K562 (cell line): ENCODE measurements around the gene OSCP1. TPM values are rescaled to one million over a fixed set of nuclear protein-coding genes. Genes with fewer than 3 reads are reported as not detected.
A peak's percentile ranks its signal among the peaks of the same experiment; 100 is the strongest.

ENCODE experiments used
- ARID3B ChIP-seq: fragments of 250-450 bp; sonication (Bioruptor Pico); IDR thresholded peaks from 2 replicates; pipeline ENCODE4 v1.4.0; 2020; ENCODE audit warnings: borderline replicate concordance
- BMI1 ChIP-seq: fragments of 150-350 bp; IDR thresholded peaks from 2 replicates; pipeline ENCODE4 v1.6.1; 2014; ENCODE audit warnings: low read length
- CBFA2T2 ChIP-seq: fragments of 450-650 bp; conservative IDR thresholded peaks from 2 replicates; pipeline ENCODE4 v1.6.1; 2017; ENCODE audit warnings: mild to moderate bottlenecking
- CREM ChIP-seq: IDR thresholded peaks from 2 replicates; pipeline ENCODE4 v1.6.1; 2014; ENCODE audit warnings: antibody characterized with exemption, low read depth
- DIDO1 ChIP-seq: fragments of 450-650 bp; IDR thresholded peaks from 2 replicates; pipeline ENCODE4 v1.6.1; 2016; ENCODE audit warnings: low read depth, missing biosample characterization, missing genetic modification characterization
- FOXK2 ChIP-seq, 2 experiments: fragments of 450-650 bp; IDR thresholded peaks in 1 of 2; conservative IDR thresholded peaks in 1 of 2; 2 replicates each; pipeline ENCODE4 v1.6.1; 2016; ENCODE audit warnings: low read depth in 2 of 2, mild to moderate bottlenecking in 1 of 2
- FUS ChIP-seq: fragments of 200-400 bp; formaldehyde crosslinking; optimal IDR thresholded peaks from 2 replicates; pipeline ENCODE3; 2017; ENCODE audit warnings: low read depth, low read length
- HCFC1 ChIP-seq: IDR thresholded peaks from 2 replicates; pipeline ENCODE4 v1.6.1; 2012; ENCODE audit warnings: low read depth, low read length, improper control_type of control experiment
- HDAC3 ChIP-seq: fragments of 450-650 bp; IDR thresholded peaks from 2 replicates; pipeline ENCODE4 v1.6.1; 2018; ENCODE audit warnings: borderline replicate concordance, mild to moderate bottlenecking, moderate library complexity; ENCODE audit not compliant: partially characterized antibody
- KAT8 ChIP-seq: fragments of 450-650 bp; IDR thresholded peaks from 2 replicates; pipeline ENCODE4 v1.6.1; 2016; ENCODE audit warnings: low read depth, mild to moderate bottlenecking
- NCOA1 ChIP-seq: fragments of 450-650 bp; IDR thresholded peaks from 2 replicates; pipeline ENCODE4 v1.6.1; 2016; ENCODE audit warnings: low read depth
- PYGO2 ChIP-seq: fragments of 450-650 bp; IDR thresholded peaks from 2 replicates; pipeline ENCODE4 v1.6.1; 2016; ENCODE audit warnings: mild to moderate bottlenecking, missing genetic modification characterization, moderate library complexity, missing compliant biosample characterization
- RAD51 ChIP-seq: fragments of 450-650 bp; IDR thresholded peaks from 2 replicates; pipeline ENCODE4 v1.7.1; 2016; ENCODE audit warnings: low read depth, mild to moderate bottlenecking, borderline replicate concordance
- TAF7 ChIP-seq: fragments of 450-650 bp; IDR thresholded peaks from 2 replicates; pipeline ENCODE4 v1.6.1; 2016; ENCODE audit warnings: missing genetic modification characterization, missing compliant biosample characterization
- TEAD4 ChIP-seq, 2 experiments: sonication (generic) in 1 of 2; formaldehyde crosslinking in 1 of 2; IDR thresholded peaks; 2 replicates each; pipeline versions ENCODE4 v1.6.1 to v1.8.0; 2012 to 2022; ENCODE audit warnings: borderline replicate concordance in 1 of 2, inconsistent platforms in 1 of 2, low read length in 1 of 2, mild to moderate bottlenecking in 1 of 2, missing genetic modification reagents in 1 of 2
- UBTF ChIP-seq, 2 experiments: IDR thresholded peaks; 2 replicates each; pipeline ENCODE4 v1.6.1; 2012; ENCODE audit warnings: improper control_type of control experiment in 2 of 2, low read depth in 2 of 2, low read length in 2 of 2, borderline replicate concordance in 1 of 2
- ZEB2 ChIP-seq: fragments of 450-650 bp; IDR thresholded peaks from 2 replicates; pipeline ENCODE4 v1.6.1; 2016
- ZNF175 ChIP-seq: fragments of 200-800 bp; sonication (Bioruptor generic); IDR thresholded peaks from 2 replicates; pipeline ENCODE4 v1.6.1; 2016; ENCODE audit warnings: low read depth, mild to moderate bottlenecking, missing genetic modification characterization, missing compliant biosample characterization
- ZNF444 ChIP-seq: fragments of 250-450 bp; sonication (Bioruptor Pico); IDR thresholded peaks from 2 replicates; pipeline ENCODE4 v1.4.0; 2020; ENCODE audit warnings: mild to moderate bottlenecking, moderate library complexity
- ZNF445 ChIP-seq: fragments of 250-450 bp; sonication (Bioruptor Pico); IDR thresholded peaks from 2 replicates; pipeline ENCODE4 v1.4.0; 2020; ENCODE audit warnings: low read depth, mild to moderate bottlenecking, moderate library complexity
- polyA plus RNA-seq, 8 experiments: library from polyadenylated mRNA; depleted of rRNA in 4 of 8; stranded (reverse) in 5 of 8; unstranded in 3 of 8; fragments of >200 nt; fragmentation: Nextera tagmentation in 2 of 8; fragmentation: Illumina TruSeq in 1 of 8; extraction: Ambion mirVana in 2 of 8; extraction: Trizol in 1 of 8; gene quantifications; 2 replicates each; pipeline versions ENCODE4 v1.2.1 to v1.2.3, GENCODE V29; 2011 to 2014; ENCODE audit warnings: inconsistent platforms in 1 of 8, missing spikeins in 1 of 8
- total RNA-seq, 7 experiments: library from RNA; depleted of rRNA in 6 of 7; stranded (reverse); fragments of >200 nt in 6 of 7; fragmentation: Illumina TruSeq in 2 of 7; extraction: Trizol in 2 of 7; gene quantifications; 2 replicates each; pipeline versions ENCODE4 v1.2.1 to v1.2.3, GENCODE V29; 2011 to 2021; ENCODE audit warnings: low replicate concordance in 1 of 7
- TF ChIP-seq, protein P1 (sequence below): fragments of 250-450 bp; sonication (Bioruptor Pico); IDR thresholded peaks from 2 replicates; pipeline ENCODE4 v1.5.0; 2021; ENCODE audit warnings: mild to moderate bottlenecking, borderline replicate concordance
- TF ChIP-seq, protein P2 (sequence below): fragments of 250-450 bp; sonication (Bioruptor Pico); IDR thresholded peaks from 2 replicates; pipeline ENCODE4 v1.5.0; 2021

OSCP1 gene
- total and polyA plus RNA-seq, 9 of the 15 experiments (the other 6 are each of a cell fraction or from before 2014, with no cell fraction given) = 0.15 to 0.40 (median 0.33) TPM; not detected in 5

- TF ChIP-seq, protein P1, sequence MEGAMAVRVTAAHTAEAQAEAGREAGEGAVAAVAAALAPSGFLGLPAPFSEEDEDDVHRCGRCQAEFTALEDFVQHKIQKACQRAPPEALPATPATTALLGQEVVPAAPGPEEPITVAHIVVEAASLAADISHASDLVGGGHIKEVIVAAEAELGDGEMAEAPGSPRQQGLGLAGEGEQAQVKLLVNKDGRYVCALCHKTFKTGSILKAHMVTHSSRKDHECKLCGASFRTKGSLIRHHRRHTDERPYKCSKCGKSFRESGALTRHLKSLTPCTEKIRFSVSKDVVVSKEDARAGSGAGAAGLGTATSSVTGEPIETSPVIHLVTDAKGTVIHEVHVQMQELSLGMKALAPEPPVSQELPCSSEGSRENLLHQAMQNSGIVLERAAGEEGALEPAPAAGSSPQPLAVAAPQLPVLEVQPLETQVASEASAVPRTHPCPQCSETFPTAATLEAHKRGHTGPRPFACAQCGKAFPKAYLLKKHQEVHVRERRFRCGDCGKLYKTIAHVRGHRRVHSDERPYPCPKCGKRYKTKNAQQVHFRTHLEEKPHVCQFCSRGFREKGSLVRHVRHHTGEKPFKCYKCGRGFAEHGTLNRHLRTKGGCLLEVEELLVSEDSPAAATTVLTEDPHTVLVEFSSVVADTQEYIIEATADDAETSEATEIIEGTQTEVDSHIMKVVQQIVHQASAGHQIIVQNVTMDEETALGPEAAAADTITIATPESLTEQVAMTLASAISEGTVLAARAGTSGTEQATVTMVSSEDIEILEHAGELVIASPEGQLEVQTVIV (CRISPR knock-in tag) = no peak
- no peak for TF ChIP-seq TEAD4 (IDR thresholded peaks at IDR 0.05; ENCODE audit: low read length)
- TF ChIP-seq TEAD4 (CRISPR knock-in tag; IDR thresholded peaks at IDR 0.05; ENCODE audit: borderline replicate concordance) = no peak
- 0 out of 2 replicates have a peak, but pooled peaks have one; percentile 28 for TF ChIP-seq ZNF444
- no peak for TF ChIP-seq BMI1
- TF ChIP-seq HDAC3 = no peak
- TF ChIP-seq KAT8 = no peak
- no peak for TF ChIP-seq ARID3B (CRISPR knock-in tag)
- no peak for TF ChIP-seq ZEB2
- peak; percentile 88 for TF ChIP-seq TAF7 (tag)
- TF ChIP-seq FOXK2 (conservative IDR thresholded peaks at IDR 0.05 in 1 of 2, IDR thresholded peaks at IDR 0.05 in 1 of 2; ENCODE audit: low read depth in 2 of 2) = no peak
- TF ChIP-seq ZNF445 (CRISPR knock-in tag) = peak; percentile 37; the same call in 1 of the 2 replicates
- peak; percentile 95 for TF ChIP-seq PYGO2 (tag)
- no peak for TF ChIP-seq FUS
- TF ChIP-seq HCFC1 = no peak
- peak; percentile 78; the same call in 1 of the 2 replicates for TF ChIP-seq DIDO1 (tag)
- no peak for TF ChIP-seq UBTF (IDR thresholded peaks at IDR 0.05; ENCODE audit: borderline replicate concordance in 1 of 2, low read depth in 2 of 2, low read length in 2 of 2)
- no peak for TF ChIP-seq CREM
- TF ChIP-seq CBFA2T2 = no peak
- peak; percentile 98 for TF ChIP-seq ZNF175 (CRISPR knock-in tag)
- TF ChIP-seq NCOA1 = no peak
- no peak for TF ChIP-seq RAD51
- TF ChIP-seq, protein P2, sequence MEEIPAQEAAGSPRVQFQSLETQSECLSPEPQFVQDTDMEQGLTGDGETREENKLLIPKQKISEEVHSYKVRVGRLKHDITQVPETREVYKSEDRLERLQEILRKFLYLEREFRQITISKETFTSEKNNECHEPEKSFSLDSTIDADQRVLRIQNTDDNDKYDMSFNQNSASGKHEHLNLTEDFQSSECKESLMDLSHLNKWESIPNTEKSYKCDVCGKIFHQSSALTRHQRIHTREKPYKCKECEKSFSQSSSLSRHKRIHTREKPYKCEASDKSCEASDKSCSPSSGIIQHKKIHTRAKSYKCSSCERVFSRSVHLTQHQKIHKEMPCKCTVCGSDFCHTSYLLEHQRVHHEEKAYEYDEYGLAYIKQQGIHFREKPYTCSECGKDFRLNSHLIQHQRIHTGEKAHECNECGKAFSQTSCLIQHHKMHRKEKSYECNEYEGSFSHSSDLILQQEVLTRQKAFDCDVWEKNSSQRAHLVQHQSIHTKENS = no peak
Observed at GRCh38 chr1:36398370-36398977, 51.8 kb downstream of the OSCP1 start (continued).
